GM10248 (cell line): ENCODE results near the gene MTHFD1L.

Experiments used
- CTCF ChIA-PET: fragments of 300-600 bp; sonication (Branson Sonifier 250); formaldehyde crosslinking; extraction: SDS; loops from one replicate; lab custom pipeline; 2021; ENCODE audit warnings: antibody characterized with exemption; lab: Yijun Ruan, JAX
- POLR2A ChIA-PET: fragments of 350-650 bp; sonication (Branson Sonifier 250); formaldehyde crosslinking; extraction: SDS; loops from one replicate; lab custom pipeline; 2020; ENCODE audit warnings: antibody characterized with exemption; lab: Yijun Ruan, JAX
- DNase-seq: peaks from one replicate; pipeline ENCODE4 v3.0.0; 2012; ENCODE audit errors: extremely low spot score
- CTCF ChIP-seq: IDR thresholded peaks from 2 replicates; pipeline ENCODE4 v1.5.1; 2012; ENCODE audit warnings: mild to moderate bottlenecking, low read depth; ENCODE audit errors: extremely low read depth, missing control alignments, control extremely low read depth

MTHFD1L gene

GRCh38 chr6:150979826-150980350 lies 114.4 kb downstream of the MTHFD1L start:
- CTCF ChIA-PET: interaction anchor here (0.7 to 2.3 kb wide), 4 partner anchors 24 to 345 kb away, joined by 3 to 7 read pairs (median 5); no protein-coding TSS in a partner anchor
- DNase-seq: no peak
- TF ChIP-seq CTCF: no peak
- POLR2A ChIA-PET: no interaction called here

GRCh38 chr6:150981095-150981494 lies 115.6 kb downstream of the MTHFD1L start:
- ChIA-PET CTCF (no interaction called here), POLR2A (no interaction called here)
- TF ChIP-seq CTCF: no peak
- DNase-seq: peak; percentile 27

- DNase-seq: no peak
- POLR2A ChIA-PET: no interaction called here
- CTCF ChIA-PET: no interaction called here
- no peak for TF ChIP-seq CTCF
Observed at GRCh38 chr6:150981669-150982068, 116.2 kb downstream of the MTHFD1L start.

- ChIA-PET CTCF (interaction anchor here (0.7 to 4.6 kb wide), 6 partner anchors 17 to 302 kb away, joined by 3 to 25 read pairs (median 3); no protein-coding TSS in a partner anchor), POLR2A (no interaction called here)
- peak; percentile 41 for DNase-seq
- no peak for TF ChIP-seq CTCF
Observed at GRCh38 chr6:150987371-150987828, 121.9 kb downstream of the MTHFD1L start.

- ChIA-PET CTCF (interaction anchor here (0.7 to 4.6 kb wide), 8 partner anchors 17 to 347 kb away, joined by 3 to 25 read pairs (median 3); no protein-coding TSS in a partner anchor), POLR2A (no interaction called here)
- no peak for TF ChIP-seq CTCF
- DNase-seq: no peak
Observed at GRCh38 chr6:150987855-150988464, 122.5 kb downstream of the MTHFD1L start.

- CTCF ChIA-PET: interaction anchor here (1.6 to 4.6 kb wide), 2 partner anchors 8 to 22 kb away, joined by 3 to 25 read pairs; no protein-coding TSS in a partner anchor
- TF ChIP-seq CTCF: no peak
- POLR2A ChIA-PET: no interaction called here
- no peak for DNase-seq
Observed at GRCh38 chr6:150991487-150991886, 126.0 kb downstream of the MTHFD1L start.
